Activated B cell treated with CpG ODN at 0.5 μM for 24 hours (primary cell): ENCODE results near the gene EFCAB11. TPM values are rescaled to one million over a fixed set of nuclear protein-coding genes. Genes with fewer than 3 reads are reported as not detected.

Experiments
- ATAC-seq: fragments of 200-7000 bp; cut with Tn5 transposase; one replicate; pipeline ENCODE4 v1.10.0; 2021; ENCODE audit warnings: low read depth, mild to moderate bottlenecking, moderate library complexity
- CTCF ChIA-PET: fragments of 350-600 bp; sonication (Branson Sonifier 250); formaldehyde crosslinking; loops from one replicate; lab custom pipeline; 2021; ENCODE audit warnings: antibody characterized with exemption; lab: Charles Lee
- POLR2A ChIA-PET: fragments of 350-600 bp; sonication (Branson Sonifier 250); formaldehyde crosslinking; loops from one replicate; lab custom pipeline; 2021; ENCODE audit warnings: antibody characterized with exemption; lab: Charles Lee
- DNase-seq: peaks from one replicate; pipeline ENCODE4 v3.0.0; 2022
- H3K27ac Mint-ChIP-seq: one replicate; pipeline ENCODE4 v1.8.0; 2020; ENCODE audit warnings: mixed read lengths
- H3K27me3 Mint-ChIP-seq: one replicate; pipeline ENCODE4 v1.8.0; 2021; ENCODE audit warnings: mixed read lengths
- H3K36me3 Mint-ChIP-seq: one replicate; pipeline ENCODE4 v1.8.0; 2021; ENCODE audit warnings: low read depth, mixed read lengths
- H3K4me1 Mint-ChIP-seq: one replicate; pipeline ENCODE4 v1.8.0; 2021; ENCODE audit warnings: mixed read lengths
- H3K4me3 Mint-ChIP-seq: one replicate; pipeline ENCODE4 v1.8.0; 2020; ENCODE audit warnings: mild to moderate bottlenecking, mixed read lengths
- H3K9me3 Mint-ChIP-seq: one replicate; pipeline ENCODE4 v1.8.0; 2020; ENCODE audit warnings: mixed read lengths
- CTCF ChIP-seq: fragments of 200-600 bp; IDR thresholded peaks from one replicate; pipeline ENCODE4 v1.8.0; 2022; ENCODE audit warnings: antibody characterized with exemption, mild to moderate bottlenecking
- intact Hi-C: fragments of 100-400 bp; cut with micrococcal nuclease; formaldehyde crosslinking; loops from one replicate; pipeline ENCODE4 v1.15.1; 2024
- total RNA-seq: library from RNA; stranded (reverse); gene quantifications from 2 replicates; pipeline ENCODE4 v1.2.3, GENCODE V29; 2022

Gene EFCAB11
- total RNA-seq, 1 donor from 2014 or later, result 7.5 TPM

DNA sequence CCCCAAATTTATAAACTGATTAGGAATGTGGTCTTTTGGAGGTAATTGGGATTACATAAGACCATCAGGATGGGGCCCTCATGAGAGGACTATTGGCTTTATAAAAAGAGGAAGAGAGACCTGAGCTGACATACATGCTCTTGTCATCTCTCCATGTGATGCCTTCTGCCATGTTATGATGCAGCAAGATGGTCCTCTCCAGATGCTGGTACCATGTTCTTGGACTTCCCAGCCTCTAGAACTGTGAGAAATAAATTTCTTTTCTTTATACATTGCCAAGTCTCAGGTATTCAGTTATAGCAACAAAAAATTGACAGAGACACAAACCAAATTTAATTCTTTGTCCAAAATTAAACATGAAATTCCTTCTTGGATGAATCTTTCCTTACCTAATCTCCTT lies 92.9 kb downstream of the EFCAB11 start:
- ChIA-PET POLR2A (no interaction called here), CTCF (no interaction called here)
- ATAC-seq (no peak), DNase-seq (no peak)
- H3K4me3 Mint-ChIP-seq, result no peak overlapping the region
- peaks cover 8% of the 10 kb centered on the region for H3K9me3 Mint-ChIP-seq
- no peak overlapping the region for H3K27ac Mint-ChIP-seq
- no peaks in the 10 kb centered on the region for H3K27me3 Mint-ChIP-seq
- TF ChIP-seq CTCF, result no peak
- no peaks in the 10 kb centered on the region for H3K4me1 Mint-ChIP-seq
- intact Hi-C loops, result no loop called here
- peaks cover 6% of the 10 kb centered on the region for H3K36me3 Mint-ChIP-seq

DNA sequence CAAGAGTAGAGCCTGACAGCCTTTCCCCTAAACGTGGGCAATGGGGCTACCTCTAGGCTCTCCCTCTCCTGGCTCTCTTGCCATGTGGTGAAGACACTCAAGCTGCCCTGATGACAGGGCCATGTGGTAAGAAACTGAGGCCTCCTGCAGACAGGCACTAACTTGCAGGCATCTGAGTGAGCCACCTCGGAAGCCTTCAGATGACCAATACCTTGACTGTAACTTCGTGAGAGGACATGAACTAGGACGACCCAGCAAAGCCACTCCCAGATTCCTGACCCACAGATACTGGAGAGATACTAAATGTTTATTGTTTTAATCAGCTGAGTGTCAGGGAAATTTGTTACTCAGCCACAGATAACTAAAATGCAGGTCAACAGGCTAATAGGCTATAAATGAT lies 96.4 kb downstream of the EFCAB11 start:
- peaks cover 8% of the 10 kb centered on the region for H3K9me3 Mint-ChIP-seq
- ChIA-PET CTCF (no interaction called here), POLR2A (no interaction called here)
- H3K4me3 Mint-ChIP-seq, result no peak overlapping the region
- no peaks in the 10 kb centered on the region for H3K27me3 Mint-ChIP-seq
- no peaks in the 10 kb centered on the region for H3K4me1 Mint-ChIP-seq
- peaks cover 6% of the 10 kb centered on the region for H3K36me3 Mint-ChIP-seq
- ATAC-seq, result no peak
- intact Hi-C loops, result no loop called here
- H3K27ac Mint-ChIP-seq, result no peak overlapping the region
- DNase-seq, result no peak
- TF ChIP-seq CTCF, result no peak

- ChIA-PET CTCF (interaction anchor here (0.6 kb wide), 1 partner anchor 948 kb away, joined by 3 read pairs; no protein-coding TSS in a partner anchor), POLR2A (no interaction called here)
- Mint-ChIP-seq H3K27me3 (no peaks in the 10 kb centered on the region), H3K27ac (no peak overlapping the region), H3K4me3 (no peak overlapping the region), H3K4me1 (no peaks in the 10 kb centered on the region), H3K36me3 (peaks cover 3% of the 10 kb centered on the region), H3K9me3 (peaks cover 7% of the 10 kb centered on the region)
- TF ChIP-seq CTCF, result no peak
- DNase-seq (no peak), ATAC-seq (no peak)
- intact Hi-C loops, result no loop called here
Measured at GRCh38 chr14:89856871-89857345, 97.6 kb downstream of the EFCAB11 start.

GRCh38 chr14:89855961-89856656 lies 98.4 kb downstream of the EFCAB11 start:
- DNase-seq (no peak), ATAC-seq (no peak)
- H3K4me3 Mint-ChIP-seq, result no peak overlapping the region
- TF ChIP-seq CTCF, result no peak
- no peaks in the 10 kb centered on the region for H3K36me3 Mint-ChIP-seq
- H3K27me3 Mint-ChIP-seq, result no peaks in the 10 kb centered on the region
- H3K27ac Mint-ChIP-seq, result no peak overlapping the region
- ChIA-PET CTCF (no interaction called here), POLR2A (no interaction called here)
- H3K9me3 Mint-ChIP-seq, result peaks cover 1% of the 10 kb centered on the region
- intact Hi-C loops, result no loop called here
- H3K4me1 Mint-ChIP-seq, result no peaks in the 10 kb centered on the region

GRCh38 chr14:89853936-89854693 lies 100.4 kb downstream of the EFCAB11 start:
- no peak for DNase-seq
- H3K9me3 Mint-ChIP-seq, result no peaks in the 10 kb centered on the region
- CTCF ChIA-PET, result no interaction called here
- POLR2A ChIA-PET, result no interaction called here
- TF ChIP-seq CTCF, result no peak
- no peak overlapping the region for H3K27ac Mint-ChIP-seq
- intact Hi-C loops, result no loop called here
- no peak for ATAC-seq
- no peak overlapping the region for H3K4me3 Mint-ChIP-seq
- H3K36me3 Mint-ChIP-seq, result no peaks in the 10 kb centered on the region
- no peaks in the 10 kb centered on the region for H3K27me3 Mint-ChIP-seq
- no peaks in the 10 kb centered on the region for H3K4me1 Mint-ChIP-seq
